GM10266 (cell line): ENCODE results near the gene VAV2.

Source experiments
- DNase-seq: peaks from one replicate; pipeline ENCODE4 v3.0.0; 2012; ENCODE audit errors: extremely low spot score
- TF ChIP-seq, protein P1 (sequence below): IDR thresholded peaks from 2 replicates; pipeline ENCODE4 v1.5.1; 2012; ENCODE audit warnings: mild to moderate bottlenecking, low read depth; ENCODE audit not compliant: control insufficient read depth, insufficient read depth; ENCODE audit errors: missing control alignments

Gene VAV2

DNA sequence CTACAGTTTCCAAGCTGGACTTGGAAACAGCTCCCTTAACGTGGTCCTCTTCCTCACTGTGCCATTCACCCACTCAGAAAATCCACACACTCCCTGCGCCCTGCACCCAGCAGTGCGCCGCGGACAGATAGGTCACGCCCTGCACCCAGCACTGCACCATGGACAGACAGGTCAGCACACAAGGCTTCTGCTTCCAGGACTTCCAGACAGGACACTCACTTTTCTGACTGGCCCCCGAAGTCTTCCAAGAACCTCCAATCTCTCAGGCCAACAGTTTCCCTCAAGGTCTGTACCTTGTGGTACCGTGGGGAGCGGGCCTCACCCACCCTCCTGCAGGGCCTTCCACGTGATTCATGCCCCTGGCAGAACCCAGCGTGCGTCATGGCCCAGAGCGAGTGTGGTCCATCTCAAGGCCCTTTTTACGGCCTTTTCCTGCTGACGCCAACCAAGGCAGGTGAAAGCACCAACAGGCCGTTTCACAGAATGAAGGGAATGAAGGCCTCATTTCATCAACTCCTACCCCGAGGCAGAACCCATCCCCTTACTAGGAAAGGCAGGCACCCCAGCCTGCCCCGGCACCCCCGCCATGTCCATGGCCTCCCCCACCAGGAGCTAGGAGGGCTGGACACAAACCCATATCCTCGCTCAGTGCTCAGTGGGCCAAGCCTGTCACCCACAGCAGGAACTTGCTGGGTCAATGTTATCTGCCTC, 17.3 kb downstream of the VAV2 start:
- no peak for DNase-seq
- TF ChIP-seq, protein P1, sequence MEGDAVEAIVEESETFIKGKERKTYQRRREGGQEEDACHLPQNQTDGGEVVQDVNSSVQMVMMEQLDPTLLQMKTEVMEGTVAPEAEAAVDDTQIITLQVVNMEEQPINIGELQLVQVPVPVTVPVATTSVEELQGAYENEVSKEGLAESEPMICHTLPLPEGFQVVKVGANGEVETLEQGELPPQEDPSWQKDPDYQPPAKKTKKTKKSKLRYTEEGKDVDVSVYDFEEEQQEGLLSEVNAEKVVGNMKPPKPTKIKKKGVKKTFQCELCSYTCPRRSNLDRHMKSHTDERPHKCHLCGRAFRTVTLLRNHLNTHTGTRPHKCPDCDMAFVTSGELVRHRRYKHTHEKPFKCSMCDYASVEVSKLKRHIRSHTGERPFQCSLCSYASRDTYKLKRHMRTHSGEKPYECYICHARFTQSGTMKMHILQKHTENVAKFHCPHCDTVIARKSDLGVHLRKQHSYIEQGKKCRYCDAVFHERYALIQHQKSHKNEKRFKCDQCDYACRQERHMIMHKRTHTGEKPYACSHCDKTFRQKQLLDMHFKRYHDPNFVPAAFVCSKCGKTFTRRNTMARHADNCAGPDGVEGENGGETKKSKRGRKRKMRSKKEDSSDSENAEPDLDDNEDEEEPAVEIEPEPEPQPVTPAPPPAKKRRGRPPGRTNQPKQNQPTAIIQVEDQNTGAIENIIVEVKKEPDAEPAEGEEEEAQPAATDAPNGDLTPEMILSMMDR: no peak

DNA sequence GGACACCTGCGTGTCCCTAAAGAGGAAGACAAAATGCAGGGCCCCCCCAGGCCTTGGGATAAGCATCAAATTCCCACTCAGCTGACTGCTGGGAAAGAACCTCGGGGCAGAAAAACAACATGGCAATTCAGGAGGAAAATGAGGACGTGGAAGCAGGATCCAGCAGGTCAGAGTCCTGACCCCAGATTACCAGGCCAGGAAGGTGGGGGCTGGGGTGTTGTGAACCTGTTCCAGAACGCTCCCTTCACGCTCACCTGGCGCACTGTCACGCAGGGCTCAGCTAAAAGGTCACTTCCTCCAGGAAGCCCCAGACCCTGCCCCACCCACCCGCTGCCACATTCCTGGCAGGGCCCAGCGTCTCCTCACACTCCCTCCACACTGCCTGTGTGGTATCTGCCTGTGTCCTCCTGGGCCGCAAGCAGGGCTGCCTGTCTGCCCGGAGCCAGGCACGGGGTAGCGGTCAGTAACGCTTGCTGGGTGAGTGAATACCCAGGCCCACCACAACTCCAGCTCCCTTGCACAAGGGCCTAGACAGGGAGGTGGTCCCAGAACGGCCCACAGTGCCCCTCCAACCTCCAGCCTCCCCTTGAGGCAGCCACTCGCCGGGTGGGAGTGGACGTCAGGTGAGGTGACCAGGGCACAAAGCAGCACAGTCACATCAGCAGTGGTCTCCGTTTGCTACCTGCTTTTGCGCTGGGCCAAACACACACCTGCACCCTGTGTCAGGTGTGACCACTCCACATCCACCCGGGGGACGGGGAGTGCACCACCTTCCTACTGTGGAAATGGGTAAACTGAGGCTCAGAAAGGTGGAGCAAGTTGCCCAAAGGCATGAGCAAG, 18.1 kb downstream of the VAV2 start:
- TF ChIP-seq, protein P1: no peak
- no peak for DNase-seq

DNA sequence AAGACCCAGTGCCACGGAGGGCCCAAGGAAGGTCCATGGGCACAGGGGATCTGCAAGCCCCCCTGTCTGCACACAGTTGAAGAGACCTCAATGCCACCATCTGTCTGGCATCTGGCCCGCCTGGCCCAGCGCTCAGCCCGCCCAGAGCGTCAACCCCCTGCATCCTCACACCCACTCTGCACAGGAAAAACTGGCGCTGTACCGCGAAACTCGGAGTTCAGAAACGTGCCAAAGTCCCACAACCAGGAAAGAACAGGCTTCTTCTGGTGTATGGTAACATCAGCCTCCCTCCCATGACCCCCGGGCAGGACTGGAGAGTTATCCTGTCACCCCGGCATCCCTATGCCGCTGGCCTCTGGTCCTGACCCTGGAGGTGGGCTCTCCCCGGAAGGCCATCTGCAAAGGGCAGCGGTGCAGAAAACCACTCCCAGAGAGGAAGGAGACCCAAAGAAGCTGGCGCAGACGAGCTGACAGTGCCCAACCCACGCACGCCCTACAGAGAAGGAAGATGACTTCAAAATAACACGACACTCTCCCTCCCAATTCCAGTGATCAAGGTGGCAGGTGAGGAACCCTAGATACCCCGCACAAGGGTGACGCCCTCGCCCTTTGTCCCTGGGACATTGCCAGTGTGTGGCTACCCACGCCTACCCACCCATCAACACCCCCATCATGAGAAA, 18.9 kb downstream of the VAV2 start:
- DNase-seq: no peak
- TF ChIP-seq, protein P1: no peak

DNA sequence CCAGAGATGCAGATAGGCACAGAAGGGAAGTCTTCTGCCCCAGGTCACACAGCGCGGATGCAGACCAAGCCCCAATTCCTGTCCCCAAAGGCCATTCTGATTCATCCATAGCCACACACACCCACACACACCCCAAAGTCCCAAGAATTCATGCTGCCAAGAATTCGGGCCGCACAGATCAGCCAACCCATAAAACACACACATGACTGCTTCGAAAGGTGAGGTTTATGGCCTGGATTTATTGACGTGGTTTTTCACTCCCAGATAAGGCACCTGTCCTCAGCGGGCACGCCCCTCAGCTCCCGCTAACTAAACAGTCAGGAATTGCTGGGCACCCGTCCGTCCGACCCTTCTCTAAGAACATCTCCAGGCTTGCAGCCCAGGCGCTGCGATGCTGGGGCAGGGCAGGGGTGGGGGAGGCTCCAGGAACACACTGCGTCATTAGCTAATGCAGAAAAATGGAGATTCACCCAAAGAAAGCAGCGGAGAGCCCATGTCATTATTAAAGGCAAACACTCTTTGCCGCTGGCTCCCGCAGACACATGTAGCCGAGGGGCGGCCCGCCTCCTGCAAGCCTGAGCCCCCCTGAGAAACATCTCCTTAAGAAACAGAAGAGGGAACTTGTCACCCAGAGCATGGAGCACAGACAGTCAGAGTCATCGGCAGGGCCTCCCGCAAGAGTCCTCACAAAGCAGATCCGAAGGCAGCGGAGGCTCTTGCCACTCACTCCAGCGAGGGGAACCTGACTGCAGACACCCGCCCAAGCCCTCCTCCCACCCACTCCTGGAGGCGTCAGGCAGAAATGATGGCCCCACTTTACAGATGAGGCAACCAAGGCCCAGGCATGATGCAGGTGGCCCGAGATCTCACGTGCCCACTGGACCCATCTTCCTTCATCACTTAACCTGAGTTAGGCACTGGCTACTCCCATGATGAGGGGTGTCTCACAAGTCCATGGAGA, 19.9 kb downstream of the VAV2 start:
- TF ChIP-seq, protein P1: no peak

DNA sequence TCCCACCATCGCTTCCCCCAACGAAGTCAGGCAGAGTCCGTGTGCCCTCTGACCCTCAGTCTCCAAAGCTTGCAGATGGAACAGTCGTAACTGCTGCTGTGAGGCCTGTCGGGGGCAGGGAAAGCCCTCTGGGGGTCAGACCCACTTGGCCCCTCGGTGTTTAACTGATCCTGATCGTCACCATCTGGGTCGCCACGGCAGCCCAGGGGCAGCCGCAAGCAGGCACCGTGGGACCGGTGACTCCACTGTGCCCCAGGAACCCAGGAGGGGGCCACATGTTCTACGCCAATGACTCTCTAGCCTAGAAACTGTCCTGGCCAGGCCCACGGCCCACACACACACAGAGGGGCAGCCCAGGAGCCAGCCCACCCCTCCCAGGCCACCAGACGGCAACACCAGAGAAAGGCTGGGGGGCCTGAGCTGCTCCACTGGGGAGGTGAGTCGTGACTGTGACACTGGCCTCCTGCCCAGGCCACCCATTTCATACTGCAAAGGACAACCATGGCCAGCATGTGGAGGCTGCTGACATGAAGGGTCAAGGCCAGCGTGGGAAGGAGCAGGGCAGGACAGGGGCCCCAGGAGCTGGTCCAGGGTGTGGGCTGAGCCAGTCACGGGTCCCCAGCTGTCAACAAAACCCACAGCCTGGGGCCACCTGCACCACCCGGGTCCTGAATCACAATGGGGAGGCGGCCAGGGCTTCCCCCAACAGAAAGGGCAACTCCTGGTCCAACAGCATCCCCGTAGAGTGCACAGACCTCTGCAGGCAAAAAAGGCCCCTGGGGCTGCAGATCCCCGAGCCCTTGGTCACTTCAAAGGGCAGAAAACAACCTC, 20.8 kb downstream of the VAV2 start:
- DNase-seq: peak; percentile 55
- TF ChIP-seq, protein P1: no peak

More for the DNA sequence above, 19.9 kb downstream of the VAV2 start:
- no peak for DNase-seq

DNA sequence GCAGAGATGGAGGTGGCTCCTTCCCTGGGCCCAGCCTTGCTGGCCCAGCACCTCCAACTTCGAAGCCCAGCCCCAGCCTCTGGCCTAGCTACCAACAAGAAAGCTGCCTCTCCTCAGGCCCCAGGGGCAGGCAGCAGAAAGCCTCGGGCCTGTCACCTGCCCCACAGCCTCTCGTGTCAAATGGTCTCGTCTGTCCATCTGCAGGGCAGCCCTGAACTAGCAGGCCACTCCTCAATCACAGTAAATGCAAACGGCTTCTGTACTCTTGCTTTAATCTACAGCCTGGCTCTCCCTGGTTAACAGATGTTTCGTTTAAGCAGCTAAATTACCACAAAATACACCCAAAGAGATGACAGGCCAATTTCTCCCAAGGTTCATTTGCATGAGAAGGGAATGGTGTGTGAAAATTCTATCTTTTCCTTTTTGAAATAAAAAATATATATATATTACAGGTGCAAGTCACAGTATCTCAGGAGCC, 21.5 kb downstream of the VAV2 start:
- no peak for DNase-seq
- TF ChIP-seq, protein P1: no peak
